HAP-1 (cell line): ENCODE measurements around the gene SLMAP.

Source experiments
- DNase-seq, 2 experiments: peaks; one replicate each; pipeline ENCODE4 v3.0.0-alpha.2; 2016 to 2020; ENCODE audit warnings: low spot score in 2 of 2
- H3K27me3 ChIP-seq: fragments of 250-450 bp; sonication (Bioruptor Pico); 2 replicates; pipeline ENCODE4 v1.5.1; 2020; ENCODE audit warnings: low read depth, mild to moderate bottlenecking, moderate library complexity
- H3K36me3 ChIP-seq: fragments of 250-450 bp; sonication (Bioruptor Pico); replicated peaks from 2 replicates; pipeline ENCODE4 v1.5.1; 2020; ENCODE audit warnings: mild to moderate bottlenecking
- H3K4me1 ChIP-seq: fragments of 250-450 bp; sonication (Bioruptor Pico); 2 replicates; pipeline ENCODE4 v1.5.1; 2020; ENCODE audit warnings: mild to moderate bottlenecking
- H3K4me3 ChIP-seq: fragments of 250-450 bp; sonication (Bioruptor Pico); 2 replicates; pipeline ENCODE4 v1.5.1; 2020; ENCODE audit warnings: mild to moderate bottlenecking, moderate library complexity
- H3K9me3 ChIP-seq: fragments of 250-450 bp; sonication (Bioruptor Pico); 2 replicates; pipeline ENCODE4 v1.5.1; 2020; ENCODE audit warnings: mild to moderate bottlenecking, moderate library complexity
- in situ Hi-C: fragments of 300-500 bp; cut with MboI; formaldehyde crosslinking; loops from 3 replicates; pipeline ENCODE4 v1.14.3; 2020; ENCODE audit warnings: low sequenced_read_pairs, inconsistent platforms, mixed read lengths

The SLMAP gene

GRCh38 chr3:57755741-57756527, at the start of gene SLMAP:
Gene SLMAP (plus strand): TSS chr3:57756309. CDS start chr3:57757652, 1,343 bp downstream.
- Histone ChIP-seq H3K9me3 (no peaks in the 10 kb centered on the region), H3K4me3 (peak within 1 kb of the TSS; percentile 72), H3K4me1 (peaks cover 8% of the 10 kb centered on the region), H3K27me3 (no peaks in the 10 kb centered on the region), H3K36me3 (peaks cover 12% of the 10 kb centered on the region)
- in situ Hi-C loops: no loop called here
- peak; percentile 95 to 98 for DNase-seq

- in situ Hi-C loops: no loop called here
- H3K4me1 ChIP-seq: no peaks in the 10 kb centered on the region
- H3K36me3 ChIP-seq: no peaks in the 10 kb centered on the region
- DNase-seq: no peak
- no peak overlapping the region for H3K4me3 ChIP-seq
- no peaks in the 10 kb centered on the region for H3K9me3 ChIP-seq
- H3K27me3 ChIP-seq: no peaks in the 10 kb centered on the region
Observed at GRCh38 chr3:57706462-57706861, 49.6 kb upstream of the SLMAP start.

GRCh38 chr3:57709031-57709430, 47.1 kb upstream of the SLMAP start:
- 0 out of 2 replicates have a peak, but pooled peaks cover 2% of the 10 kb centered on the region for H3K9me3 ChIP-seq
- no peak for DNase-seq
- H3K36me3 ChIP-seq: no peaks in the 10 kb centered on the region
- H3K4me3 ChIP-seq: no peak overlapping the region
- no peaks in the 10 kb centered on the region for H3K4me1 ChIP-seq
- H3K27me3 ChIP-seq: no peaks in the 10 kb centered on the region
- in situ Hi-C loops: no loop called here

- Histone ChIP-seq H3K9me3 (0 out of 2 replicates have a peak, but pooled peaks cover 2% of the 10 kb centered on the region), H3K4me1 (no peaks in the 10 kb centered on the region), H3K27me3 (no peaks in the 10 kb centered on the region), H3K4me3 (no peak overlapping the region), H3K36me3 (no peaks in the 10 kb centered on the region)
- in situ Hi-C loops: no loop called here
- no peak for DNase-seq
Observed at GRCh38 chr3:57709559-57709958, 46.5 kb upstream of the SLMAP start.

GRCh38 chr3:57715686-57716085, 40.4 kb upstream of the SLMAP start:
- Histone ChIP-seq H3K27me3 (no peaks in the 10 kb centered on the region), H3K4me3 (no peak overlapping the region), H3K4me1 (no peaks in the 10 kb centered on the region), H3K36me3 (no peaks in the 10 kb centered on the region), H3K9me3 (0 out of 2 replicates have a peak, but pooled peaks cover 2% of the 10 kb centered on the region)
- no peak for DNase-seq
- in situ Hi-C loops: no loop called here

- Histone ChIP-seq H3K4me1 (no peaks in the 10 kb centered on the region), H3K4me3 (no peak overlapping the region), H3K9me3 (0 out of 2 replicates have a peak, but pooled peaks cover 2% of the 10 kb centered on the region), H3K36me3 (no peaks in the 10 kb centered on the region), H3K27me3 (no peaks in the 10 kb centered on the region)
- in situ Hi-C loops: no loop called here
- no peak for DNase-seq
Observed at GRCh38 chr3:57717205-57717868, 38.8 kb upstream of the SLMAP start.

GRCh38 chr3:57718118-57718517, 38.0 kb upstream of the SLMAP start:
- Histone ChIP-seq H3K4me3 (no peak overlapping the region), H3K4me1 (no peaks in the 10 kb centered on the region), H3K36me3 (no peaks in the 10 kb centered on the region), H3K9me3 (0 out of 2 replicates have a peak, but pooled peaks cover 2% of the 10 kb centered on the region), H3K27me3 (no peaks in the 10 kb centered on the region)
- DNase-seq: no peak
- in situ Hi-C loops: no loop called here

- H3K27me3 ChIP-seq: no peaks in the 10 kb centered on the region
- H3K36me3 ChIP-seq: no peaks in the 10 kb centered on the region
- no peak for DNase-seq
- H3K4me3 ChIP-seq: no peak overlapping the region
- H3K9me3 ChIP-seq: no peaks in the 10 kb centered on the region
- in situ Hi-C loops: no loop called here
- no peaks in the 10 kb centered on the region for H3K4me1 ChIP-seq
Observed at GRCh38 chr3:57726397-57726796, 29.7 kb upstream of the SLMAP start.

- Histone ChIP-seq H3K27me3 (no peaks in the 10 kb centered on the region), H3K36me3 (no peaks in the 10 kb centered on the region), H3K4me1 (no peaks in the 10 kb centered on the region), H3K4me3 (no peak overlapping the region), H3K9me3 (no peaks in the 10 kb centered on the region)
- in situ Hi-C loops: no loop called here
- no peak for DNase-seq
Observed at GRCh38 chr3:57727106-57727505, 29.0 kb upstream of the SLMAP start.

- H3K9me3 ChIP-seq: no peaks in the 10 kb centered on the region
- in situ Hi-C loops: no loop called here
- no peaks in the 10 kb centered on the region for H3K4me1 ChIP-seq
- H3K27me3 ChIP-seq: no peaks in the 10 kb centered on the region
- no peak overlapping the region for H3K4me3 ChIP-seq
- no peak for DNase-seq
- no peaks in the 10 kb centered on the region for H3K36me3 ChIP-seq
Observed at GRCh38 chr3:57729334-57730045, 26.6 kb upstream of the SLMAP start.

- no peak for DNase-seq
- Histone ChIP-seq H3K36me3 (no peaks in the 10 kb centered on the region), H3K4me3 (no peak overlapping the region), H3K4me1 (no peaks in the 10 kb centered on the region), H3K9me3 (no peaks in the 10 kb centered on the region), H3K27me3 (no peaks in the 10 kb centered on the region)
- in situ Hi-C loops: no loop called here
Observed at GRCh38 chr3:57730682-57731081, 25.4 kb upstream of the SLMAP start.

- in situ Hi-C loops: no loop called here
- DNase-seq: no peak
- Histone ChIP-seq H3K27me3 (no peaks in the 10 kb centered on the region), H3K4me3 (no peak overlapping the region), H3K36me3 (no peaks in the 10 kb centered on the region), H3K9me3 (no peaks in the 10 kb centered on the region), H3K4me1 (no peaks in the 10 kb centered on the region)
Observed at GRCh38 chr3:57731311-57731710, 24.8 kb upstream of the SLMAP start.

GRCh38 chr3:57733790-57734189, 22.3 kb upstream of the SLMAP start:
- no peaks in the 10 kb centered on the region for H3K36me3 ChIP-seq
- no peaks in the 10 kb centered on the region for H3K9me3 ChIP-seq
- H3K4me3 ChIP-seq: no peak overlapping the region
- no peaks in the 10 kb centered on the region for H3K4me1 ChIP-seq
- no peaks in the 10 kb centered on the region for H3K27me3 ChIP-seq
- in situ Hi-C loops: no loop called here
- no peak for DNase-seq

GRCh38 chr3:57735405-57735804, 20.7 kb upstream of the SLMAP start:
- Histone ChIP-seq H3K27me3 (no peaks in the 10 kb centered on the region), H3K36me3 (no peaks in the 10 kb centered on the region), H3K9me3 (no peaks in the 10 kb centered on the region), H3K4me1 (no peaks in the 10 kb centered on the region), H3K4me3 (no peak overlapping the region)
- in situ Hi-C loops: no loop called here
- no peak for DNase-seq
